Skeletal muscle satellite cell (primary cell): ENCODE results near the gene PTPRQ.
A peak's percentile ranks its signal among the peaks of the same experiment; 100 is the strongest.

Experiments used
- H3K27me3 ChIP-seq: 2 replicates; pipeline ENCODE4 v1.7.0; 2013; ENCODE audit warnings: low read length; ENCODE audit not compliant: control insufficient read depth, insufficient read depth
- H3K36me3 ChIP-seq: 2 replicates; pipeline ENCODE4 v1.7.0; 2013; ENCODE audit warnings: mild to moderate bottlenecking, control low read depth, low read length; ENCODE audit not compliant: insufficient read depth
- H3K4me1 ChIP-seq: 2 replicates; pipeline ENCODE4 v1.7.0; 2013; ENCODE audit warnings: low read length; ENCODE audit not compliant: control insufficient read depth, insufficient read depth
- H3K4me2 ChIP-seq: 2 replicates; pipeline ENCODE4 v1.7.0; 2013; ENCODE audit warnings: mild to moderate bottlenecking, low read length
- H3K4me3 ChIP-seq: 2 replicates; pipeline ENCODE4 v1.7.0; 2013; ENCODE audit warnings: low read length
- H3K9ac ChIP-seq: 2 replicates; pipeline ENCODE4 v1.7.0; 2013; ENCODE audit warnings: mild to moderate bottlenecking, low read depth, low read length, moderate library complexity
- H3K9me3 ChIP-seq: replicated peaks from 2 replicates; pipeline ENCODE4 v1.7.0; 2013; ENCODE audit warnings: mild to moderate bottlenecking, control low read depth, low read length

Gene PTPRQ

DNA sequence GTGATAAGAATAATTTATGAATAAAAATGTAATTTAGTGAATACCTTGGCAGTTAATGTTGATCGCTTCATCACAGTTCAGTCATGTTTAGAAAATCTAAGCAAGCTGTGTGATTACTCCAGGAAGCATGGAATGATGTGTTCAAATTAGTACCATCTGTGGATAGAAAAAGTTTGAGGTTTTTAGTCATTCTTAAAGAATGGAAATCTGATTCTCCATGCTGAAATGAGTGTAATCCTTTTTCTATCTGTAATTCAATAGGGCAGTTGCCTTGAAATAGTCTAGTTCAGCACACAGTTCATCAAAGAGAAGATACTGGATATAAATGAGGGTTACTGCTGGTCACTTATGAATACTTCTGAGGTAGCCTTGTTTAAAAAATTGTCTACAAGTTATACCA lies 136.2 kb downstream of the PTPRQ start:
- Histone ChIP-seq H3K4me2 (peak overlapping the region; percentile 75), H3K9me3 (no peaks in the 10 kb centered on the region), H3K36me3 (no peaks in the 10 kb centered on the region), H3K9ac (peak overlapping the region; percentile 92), H3K4me3 (peak overlapping the region; percentile 60), H3K27me3 (no peaks in the 10 kb centered on the region), H3K4me1 (peaks cover 40% of the 10 kb centered on the region)

DNA sequence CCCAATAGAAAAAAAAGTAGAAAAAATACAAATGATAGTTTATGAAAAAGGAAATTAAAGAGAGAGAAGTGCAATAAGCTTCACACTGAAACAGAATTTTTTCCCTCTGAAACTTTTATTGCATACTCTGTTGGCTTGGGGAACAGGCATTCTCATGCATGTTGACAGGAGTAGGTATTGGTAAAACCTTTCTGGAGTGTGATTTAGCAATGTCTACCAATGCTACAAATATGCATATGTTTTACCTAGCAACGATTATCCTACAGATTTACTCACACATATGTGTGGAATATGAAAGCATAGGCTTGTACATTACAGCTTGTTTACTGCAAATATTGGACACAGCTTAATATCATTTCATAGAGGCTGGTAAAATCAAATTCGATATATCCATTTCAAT lies 137.7 kb downstream of the PTPRQ start:
- Histone ChIP-seq H3K9me3 (no peaks in the 10 kb centered on the region), H3K36me3 (no peaks in the 10 kb centered on the region), H3K4me2 (no peak overlapping the region), H3K4me3 (no peak overlapping the region), H3K27me3 (no peaks in the 10 kb centered on the region), H3K4me1 (peaks cover 40% of the 10 kb centered on the region), H3K9ac (peak overlapping the region; percentile 82)

- H3K4me3 ChIP-seq = no peak overlapping the region
- H3K4me1 ChIP-seq = peaks cover 40% of the 10 kb centered on the region
- H3K4me2 ChIP-seq = no peak overlapping the region
- H3K9me3 ChIP-seq = no peaks in the 10 kb centered on the region
- peak overlapping the region; percentile 82 for H3K9ac ChIP-seq
- no peaks in the 10 kb centered on the region for H3K27me3 ChIP-seq
- no peaks in the 10 kb centered on the region for H3K36me3 ChIP-seq
Measured at GRCh38 chr12:80582431-80582830, 138.4 kb downstream of the PTPRQ start.

- Histone ChIP-seq H3K9ac (no peak overlapping the region), H3K9me3 (no peaks in the 10 kb centered on the region), H3K36me3 (no peaks in the 10 kb centered on the region), H3K4me2 (no peak overlapping the region), H3K4me3 (no peak overlapping the region), H3K4me1 (peaks cover 24% of the 10 kb centered on the region), H3K27me3 (no peaks in the 10 kb centered on the region)
Measured at GRCh38 chr12:80589077-80589476, 145.0 kb downstream of the PTPRQ start.

DNA sequence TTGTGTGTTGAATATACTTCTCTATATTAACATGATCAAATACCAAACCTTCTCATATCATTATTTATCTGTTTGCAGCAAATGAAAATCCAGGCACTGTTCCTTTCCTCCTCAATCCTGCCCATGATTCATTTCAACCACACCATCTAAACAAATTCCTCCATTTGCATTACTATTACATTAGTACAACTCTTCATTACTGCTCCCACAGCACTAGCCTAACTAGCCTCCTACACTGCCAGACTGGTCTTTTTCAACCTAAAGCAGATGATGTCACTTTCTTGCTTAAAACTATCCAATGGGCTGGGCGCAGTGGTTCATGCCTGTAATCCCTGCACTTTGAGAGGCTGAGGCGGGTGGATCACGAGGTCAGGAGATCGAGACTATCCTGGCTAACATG lies 146.1 kb downstream of the PTPRQ start:
- Histone ChIP-seq H3K9ac (no peak overlapping the region), H3K4me3 (no peak overlapping the region), H3K9me3 (no peaks in the 10 kb centered on the region), H3K4me2 (no peak overlapping the region), H3K4me1 (peaks cover 34% of the 10 kb centered on the region), H3K27me3 (no peaks in the 10 kb centered on the region), H3K36me3 (no peaks in the 10 kb centered on the region)

- H3K9me3 ChIP-seq = no peaks in the 10 kb centered on the region
- peak overlapping the region; percentile 13 for H3K4me2 ChIP-seq
- H3K9ac ChIP-seq = peak overlapping the region; percentile 83
- H3K27me3 ChIP-seq = no peaks in the 10 kb centered on the region
- peaks cover 59% of the 10 kb centered on the region for H3K4me1 ChIP-seq
- no peaks in the 10 kb centered on the region for H3K36me3 ChIP-seq
- H3K4me3 ChIP-seq = no peak overlapping the region
Measured at GRCh38 chr12:80593766-80594165, 149.7 kb downstream of the PTPRQ start.

GRCh38 chr12:80596509-80596908 lies 152.5 kb downstream of the PTPRQ start:
- Histone ChIP-seq H3K36me3 (no peaks in the 10 kb centered on the region), H3K4me1 (peaks cover 65% of the 10 kb centered on the region), H3K9me3 (no peaks in the 10 kb centered on the region), H3K27me3 (no peaks in the 10 kb centered on the region), H3K4me2 (no peak overlapping the region), H3K4me3 (no peak overlapping the region), H3K9ac (peak overlapping the region; percentile 77)

DNA sequence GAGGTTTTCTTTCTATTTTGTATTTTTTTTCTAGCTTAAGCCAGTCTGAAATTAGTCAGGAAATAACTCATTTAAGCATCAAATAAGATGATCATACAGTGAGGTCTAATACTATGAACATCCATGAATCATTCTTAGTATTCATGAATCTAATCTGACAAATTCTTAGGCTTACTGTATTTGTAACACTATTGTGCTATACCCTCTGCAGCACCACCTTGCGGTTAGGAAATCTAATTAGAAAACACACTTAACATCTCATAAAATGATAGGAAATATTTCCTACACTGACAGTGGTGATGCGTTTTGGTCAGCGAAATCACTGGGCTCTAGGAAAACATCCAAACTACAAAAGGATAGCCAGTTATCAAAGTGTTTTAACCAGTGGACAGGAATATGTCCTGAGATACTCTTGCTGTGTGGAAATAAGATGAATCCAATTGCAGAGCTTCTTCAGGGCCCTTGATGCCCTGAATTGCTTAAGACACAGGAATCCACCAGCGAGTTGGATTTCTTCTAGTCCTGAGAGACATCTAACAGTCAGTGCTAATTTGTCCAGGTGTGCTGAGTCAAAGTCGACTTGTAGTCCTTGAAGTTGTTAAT lies 154.1 kb downstream of the PTPRQ start:
- H3K27me3 ChIP-seq = no peaks in the 10 kb centered on the region
- peaks cover 49% of the 10 kb centered on the region for H3K4me1 ChIP-seq
- H3K4me3 ChIP-seq = no peak overlapping the region
- no peaks in the 10 kb centered on the region for H3K9me3 ChIP-seq
- H3K9ac ChIP-seq = peak overlapping the region; percentile 77
- H3K36me3 ChIP-seq = no peaks in the 10 kb centered on the region
- H3K4me2 ChIP-seq = no peak overlapping the region

DNA sequence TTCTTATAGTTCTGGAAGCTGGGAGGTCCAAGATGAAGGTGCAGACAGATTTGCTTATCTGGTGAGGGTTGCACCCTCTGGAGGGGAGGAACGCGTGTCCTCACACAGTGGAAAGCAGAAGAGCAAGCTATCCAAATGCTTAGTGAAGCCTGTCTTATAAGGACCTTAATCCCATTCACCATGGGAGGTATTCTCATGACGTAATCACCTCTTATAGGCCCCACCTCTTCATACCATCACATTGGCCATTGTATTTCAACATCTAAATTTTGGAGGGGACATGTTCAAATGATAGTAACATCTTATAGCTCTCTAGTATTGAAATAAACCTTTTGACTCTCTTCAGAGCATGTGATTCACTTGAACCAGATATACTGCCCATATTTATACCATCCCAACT lies 158.4 kb downstream of the PTPRQ start:
- H3K27me3 ChIP-seq = no peaks in the 10 kb centered on the region
- no peak overlapping the region for H3K4me2 ChIP-seq
- H3K4me1 ChIP-seq = peaks cover 17% of the 10 kb centered on the region

GRCh38 chr12:80607361-80608135 lies 163.5 kb downstream of the PTPRQ start:
- no peak overlapping the region for H3K4me2 ChIP-seq
- H3K4me3 ChIP-seq = no peak overlapping the region

More for the DNA sequence above, 158.4 kb downstream of the PTPRQ start:
- Histone ChIP-seq H3K4me3 (no peak overlapping the region), H3K9ac (no peak overlapping the region), H3K36me3 (no peaks in the 10 kb centered on the region), H3K9me3 (no peaks in the 10 kb centered on the region)

DNA sequence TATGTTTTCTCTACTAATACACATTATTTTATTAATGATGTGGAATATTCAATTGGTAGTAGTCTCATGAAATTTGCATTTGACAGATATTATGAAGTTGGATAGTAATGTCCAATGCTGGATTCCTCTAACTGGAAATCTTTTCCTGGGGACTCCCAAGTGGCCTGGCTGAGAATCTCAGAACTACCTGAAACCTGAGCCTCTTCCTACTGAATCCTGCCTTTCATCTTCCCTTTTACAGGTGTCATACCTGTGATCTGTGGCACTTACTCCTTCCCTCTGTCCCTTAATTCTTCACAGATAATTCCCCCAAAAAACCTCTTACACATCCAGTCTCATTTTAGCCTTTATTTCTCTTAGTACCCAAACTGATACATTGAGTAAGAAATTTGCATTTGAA lies 173.7 kb downstream of the PTPRQ start:
- no peaks in the 10 kb centered on the region for H3K27me3 ChIP-seq
- H3K4me2 ChIP-seq = no peak overlapping the region
- no peaks in the 10 kb centered on the region for H3K9me3 ChIP-seq
- no peaks in the 10 kb centered on the region for H3K36me3 ChIP-seq
- H3K9ac ChIP-seq = no peak overlapping the region
- no peak overlapping the region for H3K4me3 ChIP-seq
- H3K4me1 ChIP-seq = peaks cover 11% of the 10 kb centered on the region

More at GRCh38 chr12:80607361-80608135, 163.5 kb downstream of the PTPRQ start:
- no peak overlapping the region for H3K9ac ChIP-seq
- H3K36me3 ChIP-seq = no peaks in the 10 kb centered on the region
- no peaks in the 10 kb centered on the region for H3K4me1 ChIP-seq
- H3K9me3 ChIP-seq = no peaks in the 10 kb centered on the region
- no peaks in the 10 kb centered on the region for H3K27me3 ChIP-seq

DNA sequence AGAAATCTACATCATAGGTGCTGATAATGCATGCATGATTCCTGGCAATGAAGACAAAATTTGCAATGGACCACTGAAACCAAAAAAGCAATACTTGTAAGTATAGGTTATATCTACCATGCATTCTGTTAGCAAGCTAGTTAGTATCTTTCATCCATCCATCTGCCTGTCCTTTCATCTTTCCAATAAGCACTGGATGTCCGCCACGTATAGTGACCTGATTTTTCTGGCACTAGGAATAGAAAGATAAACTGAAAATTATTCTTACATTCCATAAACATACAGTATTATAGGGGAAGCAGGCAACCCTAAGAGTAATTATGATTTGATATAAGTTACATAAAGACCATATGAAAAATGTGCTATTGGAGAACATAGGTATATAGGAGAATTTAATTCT lies 176.2 kb downstream of the PTPRQ start:
- Histone ChIP-seq H3K36me3 (no peaks in the 10 kb centered on the region), H3K9me3 (no peaks in the 10 kb centered on the region), H3K27me3 (no peaks in the 10 kb centered on the region), H3K4me3 (no peak overlapping the region), H3K4me1 (peaks cover 16% of the 10 kb centered on the region), H3K4me2 (no peak overlapping the region), H3K9ac (no peak overlapping the region)
